Measurements from ENCODE around the gene GOLGA8O.
"Not testable (repeated sequence)": the region's sequence is repeated elsewhere in the genome, so short reads cannot be mapped to it uniquely, and the experiment has no call there.

Gene GOLGA8O, protein sequence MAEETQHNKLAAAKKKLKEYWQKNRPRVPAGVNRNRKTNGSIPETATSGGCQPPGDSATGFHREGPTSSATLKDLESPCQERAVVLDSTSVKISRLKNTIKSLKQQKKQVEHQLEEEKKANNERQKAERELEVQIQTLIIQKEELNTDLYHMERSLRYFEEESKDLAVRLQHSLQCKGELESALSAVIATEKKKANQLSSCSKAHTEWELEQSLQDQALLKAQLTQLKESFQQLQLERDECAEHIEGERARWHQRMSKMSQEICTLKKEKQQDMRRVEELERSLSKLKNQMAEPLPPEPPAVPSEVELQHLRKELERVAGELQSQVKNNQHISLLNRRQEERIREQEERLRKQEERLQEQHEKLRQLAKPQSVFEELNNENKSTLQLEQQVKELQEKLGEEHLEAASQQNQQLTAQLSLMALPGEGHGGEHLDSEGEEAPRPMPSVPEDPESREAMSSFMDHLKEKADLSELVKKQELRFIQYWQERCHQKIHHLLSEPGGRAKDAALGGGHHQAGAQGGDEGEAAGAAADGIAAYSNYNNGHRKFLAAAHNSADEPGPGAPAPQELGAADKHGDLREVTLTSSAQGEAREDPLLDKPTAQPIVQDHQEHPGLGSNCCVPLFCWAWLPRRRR

DNA sequence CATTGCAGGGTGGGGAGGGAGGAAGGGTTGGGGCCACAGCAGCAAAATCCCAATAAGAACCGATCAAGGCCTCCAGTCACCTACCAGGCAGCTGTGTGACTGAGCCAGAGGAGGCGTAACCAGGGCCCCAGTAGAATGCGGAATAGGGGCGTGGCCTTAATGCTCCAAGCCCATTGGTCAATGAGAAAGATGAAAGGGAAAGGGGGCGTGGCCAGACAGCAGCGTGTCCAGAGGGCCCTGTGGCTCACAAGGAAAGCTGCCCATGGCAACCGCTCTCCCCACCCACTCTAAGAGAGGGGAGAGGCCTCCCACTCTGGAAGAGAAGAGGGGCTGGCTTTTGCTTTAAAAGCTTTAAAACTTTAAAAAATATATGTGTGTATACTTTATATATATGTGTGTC is at the start of gene GOLGA8O:
TSS of gene GOLGA8O (minus strand) at position 101 of the 400 bp plus-strand sequence. CDS start at position 3, 98 bp downstream.
- not testable (repeated sequence) for DNase-seq (ENCODE audit: low read depth); H3K4me3 ChIP-seq (ENCODE audit: low read depth, low read length)

DNA sequence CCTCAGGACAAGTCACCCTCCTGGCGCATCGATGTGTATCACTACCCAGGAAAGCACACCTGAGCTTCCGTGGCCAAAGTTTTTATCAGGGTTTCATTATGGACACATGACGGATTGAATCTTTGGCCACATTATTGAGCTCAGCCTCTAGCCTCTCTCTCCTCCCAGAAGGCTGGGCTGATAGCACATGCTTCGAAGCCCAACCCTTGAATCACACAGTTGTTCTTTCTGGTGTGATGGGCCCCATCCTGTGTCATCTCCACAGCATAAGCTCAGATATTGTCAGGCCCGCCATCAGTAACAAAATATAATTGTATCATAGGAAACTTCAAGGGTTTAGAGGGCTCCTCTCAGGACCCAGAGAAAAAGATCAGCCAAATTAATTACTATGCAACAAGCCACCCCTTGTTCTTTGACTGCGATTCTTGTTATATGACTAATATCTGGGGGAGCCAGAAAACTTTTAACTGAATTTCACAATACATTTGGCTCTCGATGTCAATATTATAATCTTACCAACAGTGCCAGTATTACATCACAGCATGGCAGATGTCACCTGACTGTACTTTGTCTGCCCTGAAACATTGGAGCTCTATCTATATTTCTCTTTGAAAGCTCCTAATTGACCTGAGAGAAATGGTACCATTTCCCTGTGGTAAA is 48.8 kb upstream of the GOLGA8O start:
- DNase-seq (ENCODE audit: low read depth); H3K4me3 ChIP-seq (ENCODE audit: low read depth, low read length): not testable (repeated sequence)

DNA sequence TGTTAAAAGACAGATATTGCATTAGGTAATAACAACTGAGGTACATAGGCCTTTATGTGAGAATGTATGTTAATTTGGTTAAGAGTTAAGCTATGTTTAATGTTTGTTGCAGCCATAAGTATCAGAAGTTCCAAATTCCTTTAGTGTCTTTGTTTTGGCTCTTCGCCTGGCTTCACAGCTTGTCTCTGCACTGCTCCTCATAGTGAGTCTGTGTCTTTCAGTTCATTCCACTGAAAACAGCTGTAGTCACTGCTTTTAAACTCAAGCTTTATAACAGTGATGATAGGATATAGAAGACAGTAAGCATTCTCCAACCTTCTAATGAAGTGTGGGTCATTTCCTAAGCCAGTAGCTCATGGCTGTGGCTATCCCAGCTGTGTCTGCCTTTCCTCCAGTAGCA is 47.5 kb upstream of the GOLGA8O start:
- not testable (repeated sequence) for H3K4me3 ChIP-seq (ENCODE audit: low read depth, low read length)
- DNase-seq (ENCODE audit: low read depth) = peak; percentile 69

DNA sequence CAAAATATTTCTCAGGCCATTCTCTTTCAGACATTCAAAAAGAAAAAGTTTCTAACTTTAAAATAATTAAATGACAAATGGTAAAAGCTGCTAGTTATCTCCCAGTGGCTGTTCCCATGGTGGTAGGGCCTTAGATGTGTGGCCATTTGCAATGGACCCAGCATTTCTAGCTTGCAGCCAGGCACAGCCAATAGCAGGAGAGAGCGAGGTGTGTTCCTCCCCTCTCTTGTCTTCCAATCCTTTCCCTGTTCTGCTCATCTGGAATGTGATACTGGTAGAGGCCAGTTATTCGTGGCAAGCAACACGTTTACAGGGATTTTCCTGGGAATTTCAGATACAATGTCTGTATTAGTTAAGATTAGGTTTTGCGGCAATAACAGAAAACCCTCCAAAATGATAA is 37.3 kb upstream of the GOLGA8O start:
- not testable (repeated sequence) for H3K4me3 ChIP-seq (ENCODE audit: low read depth, low read length); DNase-seq (ENCODE audit: low read depth)

DNA sequence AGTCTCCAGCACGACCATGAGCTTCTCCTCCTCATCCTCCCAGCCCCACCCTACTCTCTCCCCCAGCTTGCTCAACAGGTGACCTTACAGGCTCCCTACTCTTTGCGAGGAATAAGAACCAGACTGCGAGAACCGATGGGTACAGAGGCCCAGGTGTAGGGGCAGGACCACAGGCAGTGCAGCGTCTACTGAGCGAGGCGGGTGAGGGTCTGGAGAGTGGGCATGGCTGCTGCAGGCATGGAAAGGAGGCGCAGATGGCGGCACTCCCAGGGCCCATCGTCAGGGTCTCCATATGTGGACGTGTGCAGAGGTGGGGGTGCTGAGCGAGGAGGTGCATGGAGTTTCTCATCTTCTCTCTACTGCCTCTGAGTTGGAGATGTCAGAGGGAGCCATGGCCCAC is 31.0 kb upstream of the GOLGA8O start:
- DNase-seq (ENCODE audit: low read depth); H3K4me3 ChIP-seq (ENCODE audit: low read depth, low read length): not testable (repeated sequence)

DNA sequence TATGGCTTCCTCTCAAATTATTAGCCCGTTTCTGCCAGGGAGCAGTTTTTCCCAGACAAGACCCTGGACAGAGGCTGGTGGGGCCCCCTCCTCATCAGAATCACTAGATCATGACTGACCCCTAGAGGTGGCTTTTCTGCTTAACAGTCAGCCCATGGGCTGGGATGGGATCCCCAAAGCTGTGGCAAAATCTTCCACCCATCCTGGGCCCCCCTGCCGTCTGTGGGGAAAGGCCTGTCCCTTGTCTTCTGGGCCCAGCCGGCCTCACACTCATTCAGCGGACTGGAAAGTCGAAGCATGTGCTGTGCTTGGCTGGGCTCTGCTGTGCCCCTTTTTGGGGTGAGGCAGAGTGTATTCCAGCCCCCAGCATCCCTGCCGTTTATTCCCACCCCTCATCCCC is 27.9 kb upstream of the GOLGA8O start:
- H3K4me3 ChIP-seq (ENCODE audit: low read depth, low read length); DNase-seq (ENCODE audit: low read depth): not testable (repeated sequence)

DNA sequence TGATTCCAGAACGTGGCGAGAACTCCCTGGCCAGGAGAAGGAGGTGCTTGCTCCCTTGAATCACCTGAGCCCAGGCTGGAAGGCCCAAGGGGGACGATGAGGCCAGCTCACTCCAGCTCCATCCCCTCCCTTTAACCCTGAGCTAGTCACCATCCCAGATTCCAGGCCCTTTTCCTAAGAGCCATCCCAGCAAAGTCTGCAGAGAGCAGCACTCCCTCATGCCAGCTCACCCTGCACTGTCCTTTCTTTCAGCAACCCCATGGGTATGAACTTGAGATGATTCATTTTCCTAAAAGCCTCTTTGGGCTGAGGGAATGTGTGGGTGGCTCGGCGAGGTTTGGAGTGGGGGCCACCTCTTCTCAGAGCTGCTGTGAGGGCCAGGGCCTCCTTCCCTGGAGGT is 26.2 kb upstream of the GOLGA8O start:
- DNase-seq (ENCODE audit: low read depth) = not testable (repeated sequence)

DNA sequence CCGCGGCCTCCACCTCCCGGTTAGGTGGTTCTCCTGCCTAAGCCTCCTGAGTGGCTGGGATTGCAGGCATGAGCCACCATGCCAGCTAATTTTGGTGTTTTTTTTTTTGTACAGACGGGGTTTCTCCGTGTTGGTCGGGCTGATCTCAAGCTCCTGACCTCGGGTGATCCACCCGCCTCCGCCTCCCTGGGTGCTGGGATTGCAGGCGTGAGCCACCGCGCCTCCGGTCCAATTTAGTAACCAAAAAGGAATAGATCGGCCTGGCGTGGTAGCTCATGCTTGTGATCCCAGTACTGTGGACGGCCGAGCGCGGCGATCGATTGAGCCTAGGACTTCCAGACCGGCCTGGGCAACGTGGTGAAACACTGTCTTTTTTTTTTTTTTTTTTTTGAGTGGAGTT is 12.6 kb upstream of the GOLGA8O start:
- not testable (repeated sequence) for DNase-seq (ENCODE audit: low read depth)

More for the DNA sequence above, 26.2 kb upstream of the GOLGA8O start:
- H3K4me3 ChIP-seq (ENCODE audit: low read depth, low read length) = not testable (repeated sequence)

DNA sequence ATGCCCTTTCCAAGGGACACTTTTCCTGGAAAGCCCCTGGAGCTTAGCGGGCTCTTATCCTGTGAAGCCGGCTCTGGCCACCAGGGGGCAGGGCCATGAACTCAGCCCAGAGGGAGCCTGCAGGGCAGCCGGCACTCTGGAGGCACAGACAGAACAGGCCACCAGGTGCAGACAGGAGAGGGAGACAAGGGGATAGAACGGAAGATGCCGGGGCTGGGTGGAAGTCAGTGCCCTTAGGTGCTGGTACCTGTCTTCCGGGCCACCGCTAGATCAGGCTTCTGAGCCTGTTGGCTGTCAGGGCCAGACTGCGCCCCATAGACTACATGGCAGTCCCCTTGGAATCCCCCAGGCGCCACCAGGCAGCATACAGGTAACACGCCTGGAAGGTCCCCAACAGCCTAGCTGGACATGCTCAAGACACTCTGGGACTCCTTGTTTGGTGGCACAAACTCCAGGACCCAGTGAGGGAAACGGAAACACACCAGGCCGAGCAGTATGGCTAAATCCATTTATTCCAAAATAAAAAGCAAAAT is 14.9 kb downstream of the GOLGA8O start:
- not testable (repeated sequence) for DNase-seq (ENCODE audit: low read depth); H3K4me3 ChIP-seq (ENCODE audit: low read depth, low read length)

More for the DNA sequence above, 12.6 kb upstream of the GOLGA8O start:
- H3K4me3 ChIP-seq (ENCODE audit: low read depth, low read length) = not testable (repeated sequence)

DNA sequence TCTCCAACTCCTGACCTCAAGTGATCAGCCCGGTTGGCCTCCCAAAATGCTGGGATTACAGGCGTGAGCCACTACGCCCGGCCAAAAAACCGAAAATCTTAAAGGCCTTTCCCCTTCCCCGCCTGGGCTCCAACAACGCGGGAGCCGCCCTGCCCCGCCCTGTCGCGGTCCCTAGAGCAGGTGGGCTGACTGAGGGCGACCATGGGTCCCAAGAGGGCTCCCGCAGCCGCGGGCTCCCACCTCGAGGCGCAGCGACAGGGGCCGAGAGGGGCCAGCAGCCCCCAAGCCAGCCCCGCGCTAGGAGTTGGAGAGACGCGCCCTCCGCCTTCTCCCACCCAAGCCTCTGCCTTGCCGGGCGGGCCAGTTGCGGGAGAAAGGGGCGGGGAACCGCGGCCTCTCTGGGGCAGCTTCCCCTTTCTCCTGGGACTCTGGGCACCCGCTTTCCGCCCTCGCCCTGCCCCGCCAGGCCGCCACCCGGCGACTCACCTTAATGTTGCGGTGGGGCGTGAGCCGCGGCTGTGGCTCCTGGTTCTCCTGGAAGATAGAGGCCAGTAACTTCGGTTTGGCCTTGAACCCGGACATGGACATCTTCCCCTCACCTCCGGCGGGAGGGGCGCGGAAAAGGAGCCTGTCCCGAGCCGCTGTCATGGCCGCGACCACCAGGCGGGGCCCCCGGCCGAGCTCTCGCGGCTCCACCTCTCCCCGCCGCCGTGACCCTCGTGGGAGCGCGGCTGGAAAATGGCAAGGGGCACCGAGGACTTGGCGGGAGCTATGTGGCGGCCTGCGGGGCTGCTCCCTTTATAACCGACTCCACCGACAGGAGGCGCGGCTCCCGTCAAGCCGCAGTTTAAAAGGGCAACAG is 21.1 kb downstream of the GOLGA8O start:
- DNase-seq (ENCODE audit: low read depth); H3K4me3 ChIP-seq (ENCODE audit: low read depth, low read length): not testable (repeated sequence)

DNA sequence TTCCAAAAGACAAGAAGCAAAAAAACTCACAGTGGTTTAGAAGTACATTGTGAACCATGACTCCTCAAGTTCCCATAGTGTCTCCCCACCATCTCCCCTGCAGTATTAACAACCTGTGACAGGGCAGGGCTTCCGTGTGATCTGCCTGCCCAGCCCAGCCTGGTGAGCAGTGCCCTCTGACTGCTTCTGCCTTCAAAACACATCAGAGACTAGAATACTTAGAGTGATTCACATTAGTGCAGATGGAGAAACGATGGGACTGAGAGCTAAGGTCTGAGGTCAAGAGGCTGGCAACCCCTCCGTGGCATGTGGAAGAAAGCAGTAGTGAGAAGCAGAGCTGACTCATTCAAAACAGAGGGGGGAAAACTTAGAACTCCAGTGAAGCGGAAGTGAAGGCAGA is 27.8 kb downstream of the GOLGA8O start:
- DNase-seq (ENCODE audit: low read depth); H3K4me3 ChIP-seq (ENCODE audit: low read depth, low read length): not testable (repeated sequence)

DNA sequence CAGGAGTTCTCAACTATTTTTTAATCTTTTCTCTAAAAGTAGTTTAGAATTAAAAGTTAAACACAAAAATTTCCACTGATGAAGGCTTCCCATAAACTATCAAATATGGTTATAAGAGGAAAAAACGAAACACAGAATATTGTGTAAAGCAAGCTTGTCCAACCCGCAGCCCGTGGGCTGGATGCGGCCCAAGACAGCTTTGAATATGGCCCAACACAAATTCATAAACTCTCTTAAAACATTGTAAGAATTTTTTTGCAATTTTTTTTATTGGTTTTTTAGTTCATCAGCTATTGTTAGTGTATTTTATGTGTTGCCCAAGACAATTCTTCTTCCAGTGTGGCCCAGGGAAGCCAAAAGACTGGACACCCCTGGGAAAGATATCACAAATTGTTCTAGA is 28.9 kb downstream of the GOLGA8O start:
- DNase-seq (ENCODE audit: low read depth); H3K4me3 ChIP-seq (ENCODE audit: low read depth, low read length): not testable (repeated sequence)

DNA sequence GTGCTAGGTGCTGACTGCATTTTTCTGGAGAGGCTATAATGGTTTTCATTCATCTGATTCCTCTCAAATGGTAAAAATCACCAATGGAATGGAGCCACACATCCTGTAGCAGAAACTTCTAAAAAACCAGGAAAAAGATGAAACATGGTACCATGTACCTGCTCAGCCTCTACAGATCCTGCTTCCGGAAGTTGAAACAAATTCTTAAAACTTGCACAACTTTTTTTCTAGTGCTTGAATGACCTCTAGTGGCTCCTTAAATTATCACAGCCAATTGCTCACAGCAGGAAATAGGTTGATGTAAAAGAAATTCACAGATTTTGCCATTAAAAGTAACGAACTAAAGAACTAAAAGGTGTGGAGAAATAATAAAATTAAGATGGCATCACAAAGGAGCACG is 47.5 kb downstream of the GOLGA8O start:
- H3K4me3 ChIP-seq (ENCODE audit: low read depth, low read length); DNase-seq (ENCODE audit: low read depth): not testable (repeated sequence)

DNA sequence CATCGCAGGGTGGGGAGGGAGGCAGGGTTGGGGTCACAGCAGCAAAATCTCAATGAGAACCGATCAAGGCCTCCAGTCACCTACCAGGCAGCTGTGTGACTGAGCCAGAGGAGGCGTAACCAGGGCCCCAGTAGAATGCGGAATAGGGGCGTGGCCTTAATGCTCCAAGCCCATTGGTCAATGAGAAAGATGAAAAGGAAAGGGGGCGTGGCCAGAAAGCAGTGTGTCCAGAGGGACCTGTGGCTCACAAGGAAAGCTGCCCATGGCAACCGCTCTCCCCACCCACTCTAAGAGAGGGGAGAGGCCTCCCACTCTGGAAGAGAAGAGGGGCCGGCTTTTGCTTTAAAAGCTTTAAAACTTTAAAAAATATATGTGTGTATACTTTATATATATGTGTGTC is 52.2 kb downstream of the GOLGA8O start, which contains the start of gene GOLGA8K:
TSS of gene GOLGA8K (minus strand) at position 101 of the 400 bp plus-strand sequence. CDS start at position 3, 98 bp downstream.
- not testable (repeated sequence) for H3K4me3 ChIP-seq (ENCODE audit: low read depth, low read length); DNase-seq (ENCODE audit: low read depth)

DNA sequence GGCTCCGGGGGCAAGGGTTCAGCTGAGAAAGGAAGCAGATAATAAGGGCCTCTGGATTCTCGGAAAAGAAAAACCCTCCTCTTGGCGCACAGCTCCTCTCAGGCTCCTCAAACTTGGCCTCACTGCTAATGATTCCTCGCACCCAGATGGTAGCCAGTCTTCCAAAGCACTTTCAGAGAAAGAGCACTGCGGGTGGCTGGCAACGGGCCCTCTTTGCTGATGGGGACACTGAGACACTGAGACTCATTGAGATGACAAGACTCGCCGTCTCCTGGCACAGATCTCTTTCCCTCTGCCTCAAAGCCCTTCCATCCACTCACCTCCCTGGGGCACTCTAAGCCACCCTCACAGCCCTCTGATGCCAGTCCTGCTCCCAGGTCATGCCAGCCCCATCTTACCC is 58.9 kb downstream of the GOLGA8O start:
- DNase-seq (ENCODE audit: low read depth); H3K4me3 ChIP-seq (ENCODE audit: low read depth, low read length): not testable (repeated sequence)
